K562 (cell line): Measurements from ENCODE around the gene MICU1. TPM values are rescaled to one million over a fixed set of nuclear protein-coding genes. Genes with fewer than 3 reads are reported as not detected.

Experiments
- CXXC5 ChIP-seq: fragments of 250-450 bp; sonication (Bioruptor Pico); IDR thresholded peaks from 2 replicates; pipeline ENCODE4 v1.8.0; 2022; ENCODE audit warnings: inconsistent platforms, mild to moderate bottlenecking, moderate library complexity
- polyA plus RNA-seq, 8 experiments: library from polyadenylated mRNA; depleted of rRNA in 4 of 8; stranded (reverse) in 5 of 8; unstranded in 3 of 8; fragments of >200 nt; fragmentation: Nextera tagmentation in 2 of 8; fragmentation: Illumina TruSeq in 1 of 8; extraction: Ambion mirVana in 2 of 8; extraction: Trizol in 1 of 8; gene quantifications; 2 replicates each; pipeline versions ENCODE4 v1.2.1 to v1.2.3, GENCODE V29; 2011 to 2014; ENCODE audit warnings: inconsistent platforms in 1 of 8, missing spikeins in 1 of 8
- total RNA-seq, 7 experiments: library from RNA; depleted of rRNA in 6 of 7; stranded (reverse); fragments of >200 nt in 6 of 7; fragmentation: Illumina TruSeq in 2 of 7; extraction: Trizol in 2 of 7; gene quantifications; 2 replicates each; pipeline versions ENCODE4 v1.2.1 to v1.2.3, GENCODE V29; 2011 to 2021; ENCODE audit warnings: low replicate concordance in 1 of 7
- TF ChIP-seq, protein P1 (sequence below): sonication (generic); formaldehyde crosslinking; IDR thresholded peaks from 2 replicates; pipeline ENCODE4 v1.8.1; 2023; ENCODE audit warnings: missing genetic modification reagents, mild to moderate bottlenecking, borderline replicate concordance

The MICU1 gene
- total and polyA plus RNA-seq, 9 of the 15 experiments (the other 6 are each of a cell fraction or from before 2014, with no cell fraction given) = 29.3 to 76.8 (median 48.4) TPM

DNA sequence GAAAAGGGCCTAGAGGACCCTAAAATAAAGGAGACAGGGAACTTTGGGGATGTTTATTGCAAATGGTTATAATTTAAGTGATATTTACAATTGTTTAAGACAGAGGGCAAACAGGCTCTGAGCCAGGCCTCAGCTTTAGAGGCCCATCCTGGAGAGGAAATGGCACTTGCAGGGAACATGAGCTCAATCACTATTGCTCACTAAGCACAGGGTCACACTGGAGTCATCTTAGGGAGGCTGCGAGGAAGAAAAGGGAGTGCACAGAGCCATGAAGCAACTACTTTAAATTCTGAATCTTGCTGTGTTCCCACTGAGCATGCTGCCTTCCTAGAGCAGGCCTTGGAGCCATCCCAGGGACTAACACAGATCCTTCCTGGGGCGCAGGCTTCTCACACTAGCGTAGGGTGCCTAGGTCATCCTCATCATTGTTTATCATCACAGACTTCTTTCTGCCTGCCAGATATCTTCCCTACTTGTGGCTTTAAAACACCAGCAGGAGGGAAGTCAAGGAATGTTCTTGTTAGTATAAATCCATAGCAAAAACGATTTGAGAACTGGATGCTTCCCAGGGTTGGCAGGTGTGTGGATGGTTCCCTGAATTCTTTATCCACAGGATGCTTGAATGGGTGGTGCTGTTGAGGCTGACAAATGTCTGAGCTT, 258.4 kb downstream of the MICU1 start (continued):
- no peak for TF ChIP-seq CXXC5 (CRISPR knock-in tag)
- TF ChIP-seq, protein P1, sequence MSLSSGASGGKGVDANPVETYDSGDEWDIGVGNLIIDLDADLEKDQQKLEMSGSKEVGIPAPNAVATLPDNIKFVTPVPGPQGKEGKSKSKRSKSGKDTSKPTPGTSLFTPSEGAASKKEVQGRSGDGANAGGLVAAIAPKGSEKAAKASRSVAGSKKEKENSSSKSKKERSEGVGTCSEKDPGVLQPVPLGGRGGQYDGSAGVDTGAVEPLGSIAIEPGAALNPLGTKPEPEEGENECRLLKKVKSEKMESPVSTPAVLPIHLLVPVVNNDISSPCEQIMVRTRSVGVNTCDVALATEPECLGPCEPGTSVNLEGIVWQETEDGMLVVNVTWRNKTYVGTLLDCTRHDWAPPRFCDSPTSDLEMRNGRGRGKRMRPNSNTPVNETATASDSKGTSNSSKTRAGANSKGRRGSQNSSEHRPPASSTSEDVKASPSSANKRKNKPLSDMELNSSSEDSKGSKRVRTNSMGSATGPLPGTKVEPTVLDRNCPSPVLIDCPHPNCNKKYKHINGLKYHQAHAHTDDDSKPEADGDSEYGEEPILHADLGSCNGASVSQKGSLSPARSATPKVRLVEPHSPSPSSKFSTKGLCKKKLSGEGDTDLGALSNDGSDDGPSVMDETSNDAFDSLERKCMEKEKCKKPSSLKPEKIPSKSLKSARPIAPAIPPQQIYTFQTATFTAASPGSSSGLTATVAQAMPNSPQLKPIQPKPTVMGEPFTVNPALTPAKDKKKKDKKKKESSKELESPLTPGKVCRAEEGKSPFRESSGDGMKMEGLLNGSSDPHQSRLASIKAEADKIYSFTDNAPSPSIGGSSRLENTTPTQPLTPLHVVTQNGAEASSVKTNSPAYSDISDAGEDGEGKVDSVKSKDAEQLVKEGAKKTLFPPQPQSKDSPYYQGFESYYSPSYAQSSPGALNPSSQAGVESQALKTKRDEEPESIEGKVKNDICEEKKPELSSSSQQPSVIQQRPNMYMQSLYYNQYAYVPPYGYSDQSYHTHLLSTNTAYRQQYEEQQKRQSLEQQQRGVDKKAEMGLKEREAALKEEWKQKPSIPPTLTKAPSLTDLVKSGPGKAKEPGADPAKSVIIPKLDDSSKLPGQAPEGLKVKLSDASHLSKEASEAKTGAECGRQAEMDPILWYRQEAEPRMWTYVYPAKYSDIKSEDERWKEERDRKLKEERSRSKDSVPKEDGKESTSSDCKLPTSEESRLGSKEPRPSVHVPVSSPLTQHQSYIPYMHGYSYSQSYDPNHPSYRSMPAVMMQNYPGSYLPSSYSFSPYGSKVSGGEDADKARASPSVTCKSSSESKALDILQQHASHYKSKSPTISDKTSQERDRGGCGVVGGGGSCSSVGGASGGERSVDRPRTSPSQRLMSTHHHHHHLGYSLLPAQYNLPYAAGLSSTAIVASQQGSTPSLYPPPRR (CRISPR knock-in tag) = no peak
